HL-60/S4 treated with phorbol 12-myristate 13-acetate at 8.2 ng/mL for 4 days and 3 days (cell line): ENCODE results near the gene TLX3.

Experiments
- in situ Hi-C: fragments of 300-500 bp; cut with MboI; formaldehyde crosslinking; loops from 2 replicates; pipeline ENCODE4 v1.15.0; 2022; ENCODE audit warnings: low sequenced_read_pairs

TLX3 gene

DNA sequence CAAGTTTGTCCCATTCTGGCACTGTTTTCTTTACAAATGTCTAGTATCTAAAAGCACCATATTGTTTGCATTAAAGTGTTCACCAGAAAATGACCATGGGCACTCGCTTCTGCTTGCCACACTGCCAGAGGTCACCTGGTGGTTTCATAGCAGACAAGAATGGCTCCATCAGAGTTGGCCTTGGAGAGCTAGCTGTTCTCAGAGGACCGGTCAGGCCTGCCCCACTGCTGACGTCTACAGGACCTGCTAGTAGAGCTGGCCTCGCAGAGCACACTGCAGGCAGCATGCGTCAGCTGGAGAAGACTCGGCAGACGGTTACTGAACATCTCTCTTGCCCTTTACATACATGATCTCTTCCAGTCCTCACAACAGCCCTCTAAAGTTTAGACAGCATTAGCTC is 8.7 kb upstream of the TLX3 start:
- in situ Hi-C loops, result no loop called here

DNA sequence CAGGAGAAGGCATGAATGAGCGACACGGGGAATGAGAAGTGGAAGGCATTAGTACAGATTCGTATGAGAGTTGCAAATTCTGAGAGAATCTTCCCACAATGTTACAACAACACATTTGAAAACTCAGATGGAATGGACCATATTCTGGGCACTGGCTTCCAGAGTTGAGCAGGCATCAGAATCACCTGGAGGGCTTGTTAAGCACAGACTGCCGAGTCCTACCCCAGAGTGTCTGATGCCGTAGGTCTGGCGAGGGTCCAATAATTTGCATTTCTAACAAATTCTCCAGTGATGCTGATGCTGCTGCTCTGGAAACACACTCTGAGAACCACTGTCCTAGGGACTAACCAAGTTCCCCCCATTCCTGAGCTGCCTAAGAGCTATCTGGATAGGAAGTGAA is 2.9 kb upstream of the TLX3 start:
- in situ Hi-C loops, result no loop called here

GRCh38 chr5:171306781-171307591 is 2.1 kb upstream of the TLX3 start:
- in situ Hi-C loops, result no loop called here

DNA sequence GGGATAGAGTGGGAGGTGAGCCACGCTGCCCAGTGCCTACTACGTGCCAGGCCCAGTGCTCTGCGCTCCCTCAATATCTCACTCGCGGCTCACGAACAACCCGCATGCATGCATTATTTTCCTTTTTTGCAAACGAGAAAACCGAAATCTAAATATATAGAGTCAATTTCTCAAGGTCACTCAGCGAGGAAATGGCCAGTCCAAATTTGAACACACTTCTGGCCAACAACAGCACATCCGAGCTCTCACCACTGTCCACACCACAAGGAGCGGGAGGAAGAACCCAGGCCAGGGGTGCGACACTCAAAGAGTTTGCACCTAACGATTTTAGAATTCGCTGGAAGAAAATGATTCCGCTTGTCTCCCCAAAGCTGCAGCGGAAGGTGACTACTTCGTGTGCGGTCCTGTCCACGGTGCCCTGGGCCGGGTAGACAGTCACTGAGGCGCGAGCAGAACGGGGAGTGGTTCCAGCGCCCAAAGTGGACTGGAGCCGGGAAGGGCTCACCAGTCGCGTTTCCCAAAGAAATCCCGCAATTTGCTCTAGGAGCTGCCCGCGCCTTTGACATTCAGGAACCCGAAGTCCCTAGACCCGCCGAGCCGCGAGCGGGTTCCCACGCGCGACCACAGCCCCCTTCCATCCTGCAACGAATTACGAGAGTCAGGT is 1.1 kb upstream of the TLX3 start:
- in situ Hi-C loops, result no loop called here

- in situ Hi-C loops, result no loop called here
These were observed 496 bp downstream of the TLX3 start for GRCh38 chr5:171309276-171310211.

GRCh38 chr5:171310212-171310818 is 1.3 kb downstream of the TLX3 start:
- in situ Hi-C loops, result no loop called here

DNA sequence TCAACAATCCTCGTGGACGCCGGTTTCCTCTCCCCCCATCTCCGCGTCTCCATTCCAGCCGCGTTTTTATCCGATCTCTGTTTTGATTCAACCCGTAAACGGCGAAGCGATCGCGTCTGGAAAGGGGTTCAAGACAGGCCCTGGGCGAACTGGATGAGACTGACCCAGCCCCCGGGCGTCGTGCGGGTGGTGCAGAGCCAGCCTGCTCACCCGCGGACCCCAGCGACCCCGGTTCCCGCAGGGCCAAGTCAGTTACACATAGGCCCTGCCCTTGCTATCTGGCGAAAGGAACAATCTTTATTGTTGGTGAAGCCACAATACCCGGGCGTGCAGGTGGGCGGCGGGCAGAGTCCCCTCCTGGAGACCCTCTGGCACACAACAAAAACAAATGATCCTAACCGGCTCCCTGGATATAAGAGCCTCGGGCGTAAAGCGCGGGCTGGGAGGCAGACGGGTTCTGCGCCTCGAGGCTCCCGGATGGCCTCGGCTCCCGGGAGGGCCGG is 1.8 kb downstream of the TLX3 start:
- in situ Hi-C loops, result no loop called here

GRCh38 chr5:171311322-171312077 is 2.5 kb downstream of the TLX3 start:
- in situ Hi-C loops, result no loop called here

- in situ Hi-C loops, result no loop called here
These were observed 3.3 kb downstream of the TLX3 start for GRCh38 chr5:171312129-171312974.

- in situ Hi-C loops, result no loop called here
These were observed 4.6 kb downstream of the TLX3 start for GRCh38 chr5:171313481-171314206.

DNA sequence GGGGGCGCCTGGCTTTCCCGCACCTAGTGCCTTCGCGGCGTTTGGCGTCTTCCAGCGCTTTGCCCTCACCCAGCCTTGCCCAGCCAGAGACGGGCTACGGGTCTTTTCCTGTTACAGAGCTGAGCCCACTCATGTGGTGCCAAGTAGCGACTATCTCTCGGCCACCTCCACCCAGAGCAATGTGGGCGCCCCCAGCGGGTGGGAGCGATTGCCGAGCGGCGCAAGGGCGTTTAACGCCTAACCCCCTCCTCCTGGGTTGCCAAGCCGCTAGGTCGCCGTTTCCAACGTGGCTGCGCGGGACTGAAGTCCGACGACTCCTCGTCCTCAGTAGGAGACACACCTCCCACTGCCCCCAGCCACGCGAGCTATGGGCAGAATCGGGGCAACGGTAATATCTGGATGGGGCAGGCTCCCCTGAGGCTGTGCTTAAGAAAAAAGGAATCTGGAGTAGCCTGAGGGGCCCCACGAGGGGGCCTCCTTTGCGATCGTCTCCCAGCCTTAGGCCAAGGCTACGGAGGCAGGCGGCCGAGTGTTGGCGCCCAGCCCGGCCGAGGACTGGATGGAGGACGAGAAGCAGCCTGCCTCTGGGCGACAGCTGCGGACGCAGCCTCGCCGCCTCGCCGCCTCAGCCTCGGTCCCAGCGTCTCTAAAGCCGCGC is 5.8 kb downstream of the TLX3 start:
- in situ Hi-C loops, result no loop called here

GRCh38 chr5:171315386-171315891 is 6.4 kb downstream of the TLX3 start:
- in situ Hi-C loops, result no loop called here

- in situ Hi-C loops, result no loop called here
These were observed 6.8 kb downstream of the TLX3 start for GRCh38 chr5:171315925-171316257.

- in situ Hi-C loops, result no loop called here
These were observed 7.4 kb downstream of the TLX3 start for GRCh38 chr5:171316258-171317121.

DNA sequence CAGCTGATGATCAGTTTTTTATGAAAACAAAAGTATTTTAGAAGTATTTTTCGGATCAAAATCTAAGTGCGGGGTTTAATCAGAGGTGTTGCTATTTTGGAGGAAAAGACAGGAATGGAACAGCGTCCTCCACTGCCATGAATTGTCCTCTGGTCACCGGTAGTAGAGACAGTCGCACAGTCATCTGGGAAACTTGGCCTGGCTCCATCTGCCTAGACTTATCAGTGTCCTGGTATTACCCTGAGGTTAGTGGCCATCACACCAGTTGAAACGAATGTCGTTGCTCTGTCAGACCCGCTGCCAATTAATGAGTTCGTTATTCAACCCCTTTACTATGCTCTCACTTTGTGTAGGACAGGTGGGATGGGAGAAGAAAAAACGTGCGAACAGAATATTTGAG is 8.2 kb downstream of the TLX3 start:
- in situ Hi-C loops, result no loop called here

- in situ Hi-C loops, result no loop called here
These were observed 9.0 kb downstream of the TLX3 start for GRCh38 chr5:171318026-171318425.

DNA sequence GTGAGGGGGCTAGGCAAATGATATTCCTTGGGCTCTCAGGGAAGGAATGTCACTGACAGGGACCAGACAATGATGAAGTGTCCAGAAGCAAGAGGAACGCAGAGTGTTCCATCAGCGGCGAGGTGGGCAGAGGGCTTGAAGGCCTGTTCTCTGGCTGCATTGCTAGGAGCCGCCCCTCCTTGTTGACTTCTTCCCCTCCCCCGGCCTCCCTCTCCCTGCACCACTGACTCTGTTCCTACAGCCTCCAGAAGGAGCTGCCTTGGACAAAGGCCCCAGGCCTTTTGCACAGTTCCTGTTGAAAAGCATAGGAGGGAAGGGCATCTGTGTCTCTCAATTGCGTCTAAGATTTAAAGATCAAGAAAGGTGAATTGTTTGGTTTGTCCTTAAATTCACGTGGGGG is 12.4 kb downstream of the TLX3 start:
- in situ Hi-C loops, result no loop called here
